ENCODE measurements around the gene NEK3.
"Not testable (repeated sequence)": the region's sequence is repeated elsewhere in the genome, so short reads cannot be mapped to it uniquely, and the experiment has no call there.

NEK3 gene

DNA sequence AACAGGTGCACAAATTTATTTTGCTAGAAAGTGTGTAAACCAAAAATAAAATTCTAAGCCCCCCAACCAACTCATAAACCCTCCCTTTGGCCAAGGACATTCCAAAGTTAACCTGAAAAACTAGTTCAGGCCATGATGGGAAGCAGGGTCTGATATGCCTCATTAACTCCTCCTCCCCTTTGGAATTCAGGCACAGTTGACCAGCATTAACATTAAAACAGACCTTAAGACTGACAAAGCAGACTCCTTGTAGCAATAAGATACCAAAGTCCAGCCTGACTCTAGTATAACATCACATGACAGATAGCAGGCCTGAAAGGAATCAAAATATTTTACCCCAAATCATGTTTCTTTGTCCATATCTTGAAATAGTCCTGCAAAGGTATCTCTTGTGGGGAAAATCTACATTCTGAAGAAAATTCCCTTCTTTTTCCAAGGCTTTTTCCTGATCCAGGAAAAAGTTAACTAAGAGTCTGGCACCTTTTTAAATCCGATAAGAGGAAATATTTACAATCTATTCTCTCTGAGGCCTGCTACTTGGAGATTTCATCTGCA is 50.2 kb downstream of the NEK3 start:
- no peak for DNase-seq

DNA sequence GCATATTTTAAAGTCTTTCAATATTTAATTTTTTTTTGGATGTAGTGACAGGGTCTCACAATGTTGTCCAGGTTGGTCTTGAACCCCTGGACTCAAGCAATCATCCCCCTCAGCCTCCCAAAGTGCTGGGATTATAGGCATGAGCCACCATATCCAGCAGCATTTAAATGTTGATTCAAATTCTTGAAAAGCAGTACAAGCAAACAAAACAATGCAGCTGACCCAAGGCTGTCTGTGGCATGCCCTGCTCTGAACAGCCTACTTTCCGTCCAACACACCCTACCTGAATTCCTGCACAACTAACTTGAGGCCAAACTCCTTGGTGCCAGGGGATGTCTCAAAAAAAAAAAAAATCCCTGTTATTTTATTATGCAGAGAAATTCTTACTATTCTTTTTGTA is 53.6 kb downstream of the NEK3 start:
- no peak for DNase-seq

DNA sequence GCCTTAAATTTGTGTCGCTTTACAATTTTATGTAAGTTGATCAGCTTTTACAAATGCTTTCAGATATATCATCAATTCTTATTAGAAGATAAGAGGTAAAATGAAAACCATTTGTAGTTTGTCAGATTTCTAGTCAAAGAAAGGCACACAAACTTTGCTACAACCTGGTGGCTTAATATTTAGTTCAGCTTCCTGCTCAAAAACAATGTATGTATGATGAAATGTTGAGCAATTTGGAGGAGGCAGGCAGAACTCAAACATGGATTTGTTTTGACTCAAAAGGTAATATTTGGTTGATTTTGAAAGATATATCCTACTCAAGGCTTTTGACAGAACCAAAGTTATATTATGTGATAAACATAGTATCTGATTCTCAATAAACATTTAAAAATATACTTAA is 54.8 kb downstream of the NEK3 start:
- DNase-seq = no peak

DNA sequence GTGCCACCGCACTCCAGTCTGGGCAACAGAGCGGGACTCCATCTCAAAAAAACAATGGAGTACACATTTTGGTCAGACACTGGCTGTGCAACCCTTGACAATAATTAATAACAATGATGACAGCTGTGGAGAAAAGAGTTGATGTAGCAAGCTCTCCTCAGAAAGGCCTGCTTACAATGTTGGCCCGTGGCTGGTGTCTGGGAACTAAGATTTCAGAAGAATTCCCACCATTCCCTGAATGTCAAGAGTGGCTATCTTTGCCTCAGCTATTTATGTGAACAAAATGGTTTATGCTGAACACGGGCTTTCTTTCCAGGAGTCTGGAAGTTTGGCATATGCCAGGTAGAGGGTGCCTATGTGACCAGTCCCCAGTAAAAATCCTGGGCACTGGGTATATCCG is 56.0 kb downstream of the NEK3 start:
- DNase-seq = no peak

DNA sequence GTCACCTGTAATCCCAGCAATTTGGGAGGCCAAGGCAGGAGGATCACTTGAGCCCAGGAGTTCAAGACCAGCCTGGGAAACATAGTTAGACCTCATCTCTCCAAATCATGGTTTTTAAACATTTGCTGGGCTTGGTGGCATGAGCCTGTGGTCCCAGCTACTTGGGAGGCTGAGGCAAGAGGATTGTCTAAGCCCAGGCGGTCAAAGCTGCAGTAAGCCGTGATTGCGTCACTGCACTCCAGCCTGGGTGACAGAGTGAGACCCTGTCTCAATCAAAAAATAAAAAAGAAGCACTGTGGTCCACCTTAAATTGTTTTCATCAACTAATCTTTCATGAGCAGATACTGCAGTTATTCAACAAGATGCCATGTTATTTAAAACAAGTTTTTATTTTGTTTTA is 57.0 kb downstream of the NEK3 start:
- DNase-seq = not testable (repeated sequence)

DNA sequence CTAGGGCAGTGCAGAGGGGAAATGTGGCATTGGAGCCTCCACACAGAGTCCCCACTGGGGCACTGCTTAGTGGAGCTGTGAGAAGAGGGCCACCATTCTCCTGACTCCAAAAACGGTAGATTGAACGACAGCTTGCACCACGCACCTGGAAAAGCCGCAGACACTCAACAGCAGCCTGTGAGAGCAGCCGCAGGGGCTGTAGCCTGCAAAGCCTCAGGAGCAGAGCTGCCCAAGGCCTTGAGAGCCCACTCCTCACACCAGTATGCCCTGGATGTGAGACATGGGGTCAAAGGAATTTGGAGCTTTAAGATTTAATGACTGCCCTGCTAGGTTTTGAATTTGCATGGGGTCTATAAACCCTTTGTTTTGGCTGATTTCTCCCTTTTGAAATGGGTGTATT is 62.2 kb downstream of the NEK3 start:
- no peak for DNase-seq

DNA sequence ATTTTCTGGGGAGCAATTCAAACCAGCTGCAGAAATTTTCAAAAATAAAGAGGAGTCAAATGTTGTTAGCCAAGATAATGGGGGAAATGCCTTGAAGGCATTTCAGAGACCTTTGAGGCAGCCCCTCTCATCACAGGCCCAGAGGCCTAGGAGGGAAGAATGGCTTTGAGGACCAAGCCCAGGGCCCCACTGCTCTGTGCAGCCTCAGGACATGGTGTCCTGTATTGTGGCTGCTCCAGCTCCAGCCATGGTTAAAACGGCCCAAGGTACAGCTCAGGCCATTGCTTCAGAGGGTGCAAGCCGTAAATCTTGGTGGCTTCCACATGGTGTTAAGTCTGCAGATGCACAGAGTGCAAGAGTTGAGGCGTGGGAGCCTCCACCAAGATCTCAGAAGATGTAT is 62.6 kb downstream of the NEK3 start:
- DNase-seq = no peak

DNA sequence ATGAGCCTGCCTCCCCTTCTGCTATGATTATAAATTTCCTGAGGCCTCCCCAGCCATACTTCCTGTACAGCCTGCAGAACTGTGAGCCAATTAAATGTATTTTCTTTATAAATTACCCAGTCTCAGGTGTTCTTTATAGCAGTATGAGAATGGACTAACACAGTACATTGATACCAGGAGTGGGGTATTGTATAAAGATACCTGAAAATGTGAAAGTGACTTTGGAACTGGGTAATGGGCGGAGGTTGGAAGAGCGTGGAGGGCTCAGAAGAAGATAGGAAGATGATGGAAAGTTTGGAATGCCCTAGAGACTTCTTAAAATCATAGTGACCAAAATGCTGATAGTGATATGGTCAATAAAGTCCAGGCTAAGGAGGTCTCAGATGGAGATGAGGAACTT is 63.3 kb downstream of the NEK3 start:
- no peak for DNase-seq

DNA sequence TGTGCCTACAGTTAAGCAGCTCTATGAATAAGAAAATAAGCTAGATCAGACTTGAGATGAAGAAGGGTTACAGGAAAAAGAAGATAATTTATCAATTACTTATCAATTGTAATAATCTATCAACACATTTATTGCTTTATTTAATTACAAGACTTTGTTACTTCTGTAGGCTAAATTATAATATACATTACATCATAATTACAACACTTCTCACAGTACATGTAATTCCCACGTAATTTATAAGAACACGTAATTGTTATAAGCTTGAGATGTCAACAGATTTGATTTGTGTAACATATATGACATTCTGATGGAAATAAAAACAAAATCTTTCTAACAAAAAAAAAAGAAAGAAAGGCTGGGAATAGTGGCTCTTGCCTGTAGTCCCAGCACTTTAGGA is 67.3 kb downstream of the NEK3 start:
- no peak for DNase-seq

DNA sequence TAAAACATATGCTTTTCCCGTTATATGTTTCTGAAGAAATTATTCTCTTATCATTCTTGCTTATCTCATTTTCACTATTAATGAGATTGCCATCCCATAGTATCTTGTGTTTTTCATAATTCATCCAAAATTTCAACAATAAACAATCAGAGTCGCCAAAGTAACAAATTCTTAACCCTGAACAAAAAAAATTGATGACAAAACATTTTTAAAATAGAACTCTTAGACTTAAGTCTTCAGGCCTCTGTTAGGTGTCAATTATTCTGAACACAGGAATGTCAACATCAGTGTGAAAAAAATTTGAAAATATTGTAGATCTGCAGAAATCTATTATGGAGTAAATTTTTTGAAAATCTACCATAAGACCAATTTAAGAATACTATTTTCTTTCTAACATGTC is 67.9 kb downstream of the NEK3 start:
- DNase-seq = no peak

DNA sequence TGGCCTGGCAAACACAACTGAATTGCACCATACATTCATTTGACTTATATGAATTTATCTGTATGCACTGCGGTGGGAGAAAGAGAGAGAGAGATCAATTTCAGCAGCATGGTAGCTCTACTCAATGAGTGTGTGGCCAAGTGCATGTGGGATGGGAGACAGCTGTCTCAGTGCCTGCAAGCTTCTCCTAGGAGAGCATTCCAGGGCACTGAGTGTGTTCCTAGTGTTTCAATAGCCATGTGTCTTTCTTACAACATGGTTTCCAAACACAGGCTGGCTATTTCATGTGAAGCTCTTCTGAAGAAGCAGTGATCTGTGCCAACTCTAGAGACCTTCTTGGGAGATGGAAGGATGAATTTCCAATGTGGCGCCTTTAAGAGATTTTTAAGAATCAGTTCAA is 74.0 kb downstream of the NEK3 start:
- DNase-seq = no peak

DNA sequence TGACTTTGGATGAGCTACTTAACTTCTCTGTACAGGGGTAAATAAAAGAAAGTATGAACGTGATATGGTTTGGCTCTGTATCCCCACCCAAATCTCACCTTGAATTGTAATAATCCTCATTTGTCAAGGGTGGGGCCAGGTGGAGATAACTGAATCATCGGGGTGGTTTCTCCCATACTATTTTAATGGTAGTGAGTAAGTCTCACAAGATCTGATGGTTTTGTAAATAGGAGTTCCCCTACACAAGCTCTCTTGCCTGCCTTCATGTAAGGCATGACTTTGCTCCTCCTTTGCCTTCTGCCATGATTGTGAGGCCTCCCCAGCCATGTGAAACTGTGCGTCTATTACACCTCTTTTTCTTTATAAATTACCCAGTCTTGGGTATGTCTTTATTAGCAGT is 74.4 kb downstream of the NEK3 start:
- DNase-seq = not testable (repeated sequence)

Data from activated naive CD4-positive, alpha-beta T cell treated with Interleukin-2 at 50 U/mL for 16 hours (primary cell).